ENCODE data around the gene GPR161.

DNA sequence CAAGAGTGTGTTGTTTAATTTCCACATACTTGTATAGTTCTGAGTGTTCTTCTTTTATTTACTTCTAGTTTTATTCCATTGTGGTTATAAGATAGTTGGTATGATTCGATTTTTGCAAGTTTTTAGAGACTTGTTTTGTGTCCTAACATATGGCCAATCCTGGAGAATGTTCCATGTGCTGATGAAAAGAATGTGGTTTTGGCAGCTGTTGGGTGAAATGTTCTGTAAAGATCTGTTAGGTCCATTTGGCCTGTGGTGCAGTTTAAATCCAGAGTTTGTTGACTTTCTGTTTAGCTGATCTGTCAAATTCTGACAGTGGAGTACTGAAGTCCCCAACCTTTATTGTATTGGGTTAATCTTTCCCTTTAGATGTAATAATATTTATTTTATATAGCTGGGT lies 22.5 kb upstream of the GPR161 start:
- TF ChIP-seq, protein P1, sequence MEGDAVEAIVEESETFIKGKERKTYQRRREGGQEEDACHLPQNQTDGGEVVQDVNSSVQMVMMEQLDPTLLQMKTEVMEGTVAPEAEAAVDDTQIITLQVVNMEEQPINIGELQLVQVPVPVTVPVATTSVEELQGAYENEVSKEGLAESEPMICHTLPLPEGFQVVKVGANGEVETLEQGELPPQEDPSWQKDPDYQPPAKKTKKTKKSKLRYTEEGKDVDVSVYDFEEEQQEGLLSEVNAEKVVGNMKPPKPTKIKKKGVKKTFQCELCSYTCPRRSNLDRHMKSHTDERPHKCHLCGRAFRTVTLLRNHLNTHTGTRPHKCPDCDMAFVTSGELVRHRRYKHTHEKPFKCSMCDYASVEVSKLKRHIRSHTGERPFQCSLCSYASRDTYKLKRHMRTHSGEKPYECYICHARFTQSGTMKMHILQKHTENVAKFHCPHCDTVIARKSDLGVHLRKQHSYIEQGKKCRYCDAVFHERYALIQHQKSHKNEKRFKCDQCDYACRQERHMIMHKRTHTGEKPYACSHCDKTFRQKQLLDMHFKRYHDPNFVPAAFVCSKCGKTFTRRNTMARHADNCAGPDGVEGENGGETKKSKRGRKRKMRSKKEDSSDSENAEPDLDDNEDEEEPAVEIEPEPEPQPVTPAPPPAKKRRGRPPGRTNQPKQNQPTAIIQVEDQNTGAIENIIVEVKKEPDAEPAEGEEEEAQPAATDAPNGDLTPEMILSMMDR (IDR thresholded peaks at IDR 0.05) = no peak
- no peak for TF ChIP-seq POLR2A (IDR thresholded peaks at IDR 0.05)
- no peak for TF ChIP-seq POLR2AphosphoS5 (IDR thresholded peaks at IDR 0.05)
